ENCODE results near the gene ATG12.

DNA sequence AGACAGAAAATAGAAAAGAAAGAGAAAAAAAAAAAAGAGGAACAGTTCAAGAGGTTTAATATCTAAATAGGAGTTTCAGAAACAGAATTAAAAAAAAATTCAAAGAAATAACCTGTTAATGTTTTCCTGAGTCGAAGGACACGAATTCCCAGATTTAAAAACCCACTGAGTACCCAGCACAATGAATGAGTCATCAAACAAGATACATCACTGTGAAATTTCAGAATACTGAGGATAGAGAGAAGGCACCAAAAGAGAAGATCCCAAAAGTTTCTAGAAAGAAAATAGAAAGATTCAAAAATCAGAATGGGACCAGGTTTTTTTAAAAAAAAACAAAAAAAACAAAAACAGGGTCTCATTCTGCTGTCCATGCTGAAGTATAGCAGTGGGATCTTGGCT lies 33.7 kb downstream of the ATG12 start:
- no peak for TF ChIP-seq POLR2A (IDR thresholded peaks at IDR 0.05)
- TF ChIP-seq, protein P1, sequence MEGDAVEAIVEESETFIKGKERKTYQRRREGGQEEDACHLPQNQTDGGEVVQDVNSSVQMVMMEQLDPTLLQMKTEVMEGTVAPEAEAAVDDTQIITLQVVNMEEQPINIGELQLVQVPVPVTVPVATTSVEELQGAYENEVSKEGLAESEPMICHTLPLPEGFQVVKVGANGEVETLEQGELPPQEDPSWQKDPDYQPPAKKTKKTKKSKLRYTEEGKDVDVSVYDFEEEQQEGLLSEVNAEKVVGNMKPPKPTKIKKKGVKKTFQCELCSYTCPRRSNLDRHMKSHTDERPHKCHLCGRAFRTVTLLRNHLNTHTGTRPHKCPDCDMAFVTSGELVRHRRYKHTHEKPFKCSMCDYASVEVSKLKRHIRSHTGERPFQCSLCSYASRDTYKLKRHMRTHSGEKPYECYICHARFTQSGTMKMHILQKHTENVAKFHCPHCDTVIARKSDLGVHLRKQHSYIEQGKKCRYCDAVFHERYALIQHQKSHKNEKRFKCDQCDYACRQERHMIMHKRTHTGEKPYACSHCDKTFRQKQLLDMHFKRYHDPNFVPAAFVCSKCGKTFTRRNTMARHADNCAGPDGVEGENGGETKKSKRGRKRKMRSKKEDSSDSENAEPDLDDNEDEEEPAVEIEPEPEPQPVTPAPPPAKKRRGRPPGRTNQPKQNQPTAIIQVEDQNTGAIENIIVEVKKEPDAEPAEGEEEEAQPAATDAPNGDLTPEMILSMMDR (IDR thresholded peaks at IDR 0.05): no peak

Data from uterus (tissue), 2 donors.